KOPT-K1 (cell line): ENCODE data around the gene SCGN.
"Not testable (repeated sequence)": the region's sequence is repeated elsewhere in the genome, so short reads cannot be mapped to it uniquely, and the experiment has no call there.

Source experiments
- H3K27ac ChIP-seq: fragments of 200-600 bp; sonication (generic); 2 replicates; pipeline ENCODE4 v1.5.1; 2016; ENCODE audit warnings: antibody characterized with exemption, mild to moderate bottlenecking, low read depth, low read length; ENCODE audit not compliant: poor library complexity, severe bottlenecking
- H3K36me3 ChIP-seq: fragments of 200-600 bp; sonication (generic); 2 replicates; pipeline ENCODE4 v1.5.1; 2017; ENCODE audit warnings: antibody characterized with exemption, mild to moderate bottlenecking, low read length, moderate library complexity; ENCODE audit not compliant: insufficient read depth
- H3K9me3 ChIP-seq: fragments of 200-600 bp; sonication (generic); 2 replicates; pipeline ENCODE4 v1.5.1; 2017; ENCODE audit warnings: antibody characterized with exemption, low read length, mild to moderate bottlenecking; ENCODE audit not compliant: insufficient read depth, poor library complexity, severe bottlenecking

Gene SCGN

DNA sequence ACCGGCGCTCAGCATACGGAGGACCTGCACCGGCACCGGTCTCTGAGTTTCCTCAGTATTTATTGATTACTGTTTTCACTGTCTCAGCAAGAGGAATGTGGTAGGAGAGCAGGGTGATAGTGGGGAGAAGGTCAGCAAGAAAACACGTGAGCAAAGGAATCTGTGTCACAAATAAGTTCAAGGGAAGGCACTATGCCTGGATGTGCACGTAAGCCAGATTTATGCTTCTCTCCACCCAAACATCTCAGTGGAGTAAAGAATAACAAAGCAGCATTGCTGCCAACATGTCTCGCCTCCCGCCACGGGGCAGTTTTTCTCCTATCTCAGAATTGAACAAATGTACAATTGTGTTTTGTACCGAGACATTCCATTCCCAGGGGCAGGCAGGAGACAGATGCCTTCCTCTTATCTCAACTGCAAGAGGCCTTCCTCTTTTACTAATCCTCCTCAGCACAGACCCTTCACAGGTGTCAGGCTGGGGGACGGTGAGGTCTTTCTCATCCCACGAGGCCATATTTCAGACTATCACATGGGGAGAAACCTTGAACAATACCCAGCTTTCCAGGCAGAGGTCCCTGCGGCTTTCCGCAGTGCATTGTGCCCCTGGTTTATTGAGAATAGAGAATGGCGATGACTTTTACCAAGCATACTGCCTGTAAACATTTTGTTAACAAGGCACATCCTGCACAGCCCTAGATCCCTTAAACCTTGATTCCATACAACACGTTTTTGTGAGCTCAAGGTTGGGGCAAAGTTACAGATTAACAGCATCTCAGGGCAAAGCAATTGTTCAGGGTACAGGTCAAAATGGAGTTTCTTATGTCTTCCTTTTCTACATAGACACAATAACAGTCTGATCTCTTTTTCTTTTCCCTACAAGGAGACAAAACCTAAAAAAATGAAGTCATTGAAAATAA is 96.8 kb downstream of the SCGN start:
- H3K9me3 ChIP-seq, H3K36me3 ChIP-seq, H3K27ac ChIP-seq: not testable (repeated sequence)

DNA sequence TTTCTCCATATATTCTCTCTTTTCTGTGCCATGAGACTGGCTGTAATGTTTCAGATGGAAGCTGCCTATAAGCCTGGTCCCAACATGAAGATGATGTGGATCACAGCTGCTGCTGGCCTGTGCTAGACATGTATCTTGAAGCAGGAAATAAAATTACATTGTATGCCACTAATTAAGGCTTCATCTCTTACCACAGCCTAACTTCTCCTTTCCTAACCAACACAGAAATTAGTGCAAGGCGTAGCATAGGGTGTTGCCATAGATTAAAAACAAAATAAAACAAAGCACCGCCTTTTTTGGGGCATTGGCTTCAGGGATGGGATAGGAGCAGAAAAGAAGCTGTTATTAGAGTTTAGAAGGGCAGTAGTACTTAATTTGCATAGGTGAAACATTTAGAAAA is 97.8 kb downstream of the SCGN start:
- no peak overlapping the region for H3K27ac ChIP-seq
- H3K36me3 ChIP-seq: no peaks in the 10 kb centered on the region
- no peaks in the 10 kb centered on the region for H3K9me3 ChIP-seq

DNA sequence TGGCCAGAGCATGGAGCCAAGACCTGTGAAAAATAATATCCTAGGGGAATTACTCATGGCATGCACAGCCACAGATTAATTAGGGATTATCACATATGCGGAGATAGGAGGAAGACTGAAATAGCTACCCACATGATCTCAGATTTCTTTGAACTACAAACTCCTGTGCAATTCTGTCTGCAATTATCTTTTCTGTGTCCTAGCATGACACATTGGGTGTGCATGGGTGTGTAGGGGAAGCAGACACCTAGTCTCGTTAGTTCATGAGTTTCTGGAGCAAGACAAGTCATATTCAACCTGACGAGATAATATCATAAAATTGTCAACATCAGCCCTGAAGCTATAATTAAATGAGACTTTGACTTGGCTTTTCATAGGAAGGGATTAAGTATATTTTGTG is 98.9 kb downstream of the SCGN start:
- no peaks in the 10 kb centered on the region for H3K9me3 ChIP-seq
- H3K36me3 ChIP-seq: no peaks in the 10 kb centered on the region
- no peak overlapping the region for H3K27ac ChIP-seq
